GM03348 (cell line): Measurements from ENCODE around the gene MAP3K19.
A peak's percentile ranks its signal among the peaks of the same experiment; 100 is the strongest.

Source experiments
- DNase-seq: peaks from one replicate; pipeline ENCODE4 v3.0.0; 2012; ENCODE audit warnings: low spot score

The MAP3K19 gene

DNA sequence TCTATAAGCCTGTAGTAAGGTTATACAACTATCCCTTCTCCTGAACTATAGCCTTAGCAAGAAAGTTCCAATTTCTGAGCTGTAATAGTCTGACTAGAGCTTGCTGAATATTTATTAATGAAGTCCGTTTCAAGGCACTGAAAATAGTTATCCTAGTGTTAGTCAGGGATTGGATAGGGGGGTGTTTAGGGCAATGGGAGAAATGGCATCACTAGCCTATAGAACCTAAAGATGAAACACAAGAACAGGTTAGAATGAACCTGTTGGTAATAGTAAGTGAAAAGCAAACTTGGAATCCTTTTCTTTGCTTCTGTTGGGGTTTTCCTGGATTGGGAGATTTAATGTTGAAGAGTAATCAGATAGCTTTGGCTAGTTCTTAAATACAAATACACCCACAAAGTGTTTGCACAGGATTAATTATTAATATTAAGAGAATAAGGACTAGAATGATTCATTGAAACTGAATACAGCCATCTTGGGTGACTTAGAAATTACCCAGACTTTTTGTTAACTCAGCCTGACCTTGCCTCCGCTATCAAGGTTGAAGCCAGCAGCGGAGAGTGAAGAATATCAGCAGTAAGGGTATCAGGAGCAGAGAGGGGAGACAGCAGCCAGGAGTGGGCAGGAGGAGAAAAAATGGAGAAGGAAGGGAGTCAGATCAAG, 114.3 kb downstream of the MAP3K19 start:
- no peak for DNase-seq

DNA sequence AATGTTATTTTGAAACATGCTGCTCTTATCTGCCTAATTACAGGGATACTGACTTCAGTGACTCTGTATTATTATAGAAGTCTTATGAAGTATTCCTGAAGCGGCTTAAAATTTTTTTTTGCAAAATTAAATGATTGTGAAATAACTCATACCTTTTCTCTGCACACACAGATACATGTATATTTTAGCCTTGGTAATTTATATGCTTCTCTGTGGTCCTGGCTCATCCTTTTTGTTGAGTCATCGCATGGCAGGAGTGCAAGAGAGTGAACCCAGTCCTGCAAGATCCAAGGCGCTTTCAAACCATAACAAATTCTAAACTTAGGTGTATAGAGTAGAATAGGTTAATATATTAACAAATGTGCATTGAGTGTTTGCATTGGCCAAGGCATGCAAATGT, 120.1 kb downstream of the MAP3K19 start:
- DNase-seq: peak; percentile 28

DNA sequence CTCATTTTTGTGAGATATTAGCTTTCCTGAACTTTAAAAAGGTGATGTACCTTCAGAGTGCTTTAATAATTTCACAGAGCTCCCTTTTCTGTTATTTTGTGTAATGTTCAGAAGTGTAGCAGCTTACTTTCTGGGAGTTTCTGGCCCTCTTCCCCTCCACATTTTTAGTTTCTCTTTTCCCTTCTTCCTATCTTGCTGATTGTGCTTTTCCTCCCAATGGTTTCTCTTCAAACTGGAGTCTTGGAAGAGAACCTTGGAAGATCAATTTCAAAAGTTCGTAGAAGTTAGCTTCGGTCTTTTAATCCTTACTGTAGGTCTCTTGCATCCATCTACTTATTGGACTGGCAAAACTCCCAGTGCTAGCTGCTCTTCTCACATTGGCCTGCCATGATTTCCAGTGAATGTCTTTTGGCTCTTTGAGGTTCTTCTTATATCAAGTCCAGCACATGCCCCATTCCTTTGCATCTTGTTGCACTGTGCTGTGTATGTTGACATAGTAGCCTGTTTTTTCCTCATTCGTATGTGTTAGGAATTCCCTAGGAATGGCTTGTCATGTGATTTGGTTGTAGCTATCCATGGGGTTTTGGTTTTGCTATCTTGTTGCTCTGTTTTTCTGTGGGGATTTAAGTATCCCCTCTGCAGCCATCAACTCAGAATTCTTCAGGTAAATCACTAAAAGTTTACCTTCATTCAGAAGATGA, 120.9 kb downstream of the MAP3K19 start:
- no peak for DNase-seq

DNA sequence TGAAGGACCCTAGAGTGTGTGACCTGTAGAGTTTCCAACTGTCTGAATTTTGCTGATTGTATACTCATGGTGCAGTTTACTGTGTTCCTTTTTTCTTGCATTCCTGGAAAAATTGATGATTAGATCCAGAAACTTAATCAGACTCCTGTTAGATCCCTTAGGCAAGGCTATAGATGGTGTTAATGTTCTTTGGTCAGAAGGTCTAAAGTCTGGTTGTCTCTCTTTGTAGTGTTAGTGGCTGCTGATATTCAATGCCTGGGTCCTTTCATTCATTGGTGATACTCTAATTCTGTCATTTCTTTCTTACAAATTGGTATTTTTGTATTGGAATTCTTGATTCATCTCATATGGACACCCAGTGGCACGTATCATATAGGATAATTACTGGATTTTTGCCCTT, 122.3 kb downstream of the MAP3K19 start:
- no peak for DNase-seq

DNA sequence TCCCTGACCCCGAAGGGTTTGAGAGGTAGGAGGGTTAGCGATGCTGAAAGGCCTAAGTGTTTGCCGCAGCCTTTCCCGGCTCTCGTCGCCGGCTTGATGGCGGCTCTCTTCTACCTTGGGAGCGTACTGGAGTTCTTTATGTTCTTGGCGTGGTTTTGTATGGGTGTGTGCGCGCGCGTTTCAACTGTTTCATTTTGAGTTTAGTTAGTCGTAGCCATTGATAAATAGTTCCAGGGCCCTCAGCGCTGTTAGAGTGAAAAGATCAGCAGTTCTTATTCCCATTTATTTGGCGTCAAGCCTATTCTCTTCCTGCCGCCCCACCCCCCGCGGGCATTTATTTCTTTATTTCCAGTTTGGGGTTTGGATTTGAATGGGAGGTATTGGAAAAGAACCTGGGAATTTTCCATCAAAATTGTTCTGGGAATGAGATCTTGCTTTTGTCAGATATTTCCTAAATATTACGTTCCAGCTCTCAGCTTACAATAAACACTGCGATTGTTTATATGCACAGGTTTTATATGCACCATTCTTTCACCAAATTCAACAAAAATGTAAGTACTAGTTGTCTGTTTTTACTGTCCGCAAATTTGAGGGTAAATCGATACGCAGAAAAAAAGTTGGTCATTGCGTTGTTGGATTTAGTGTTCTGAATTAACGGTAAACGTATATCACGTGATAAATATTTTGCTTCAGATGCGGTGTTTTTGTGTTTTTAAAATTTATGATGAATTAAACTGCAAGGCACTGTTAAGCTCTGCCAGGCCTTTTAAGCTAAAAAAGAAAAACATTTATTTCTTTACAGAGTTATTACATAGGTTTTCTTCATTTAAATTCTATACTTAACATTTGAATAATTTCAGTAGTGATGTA, 127.7 kb downstream of the MAP3K19 start:
- DNase-seq: no peak

DNA sequence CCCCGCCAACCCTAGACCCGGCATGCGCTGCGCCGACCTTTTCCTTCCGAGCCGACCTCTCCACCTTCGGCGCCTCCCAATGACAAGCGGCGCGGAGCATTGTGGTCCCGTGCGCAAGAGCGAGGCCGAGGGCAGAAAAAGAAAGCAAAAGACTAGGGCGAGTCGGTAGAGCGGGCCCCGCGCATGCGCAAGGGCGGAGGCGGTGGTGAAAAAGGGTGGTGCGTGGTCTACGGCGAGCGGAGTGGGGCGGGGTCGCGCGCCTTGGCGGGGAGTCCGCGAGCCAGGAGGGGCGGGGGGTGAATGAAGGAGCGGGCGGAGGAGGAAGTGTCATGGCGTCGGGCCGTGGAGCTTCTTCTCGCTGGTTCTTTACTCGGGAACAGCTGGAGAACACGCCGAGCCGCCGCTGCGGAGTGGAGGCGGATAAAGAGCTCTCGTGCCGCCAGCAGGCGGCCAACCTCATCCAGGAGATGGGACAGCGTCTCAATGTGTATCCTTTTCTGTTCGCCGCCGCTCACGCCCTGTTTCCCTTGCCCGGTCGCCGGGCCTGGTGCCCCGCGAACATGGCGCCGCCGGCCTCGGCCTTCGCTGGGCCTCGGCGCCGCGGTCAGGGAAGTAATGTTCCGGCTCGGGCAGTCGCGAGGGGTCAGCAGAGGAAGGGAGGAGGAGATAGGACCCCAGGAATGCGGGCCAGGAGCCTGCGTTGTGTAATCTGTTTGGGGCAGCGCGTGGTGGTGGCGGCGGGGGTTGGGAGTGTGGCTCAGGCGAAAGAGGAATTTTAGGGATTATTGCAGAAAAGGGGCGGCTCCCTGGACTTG, 128.5 kb downstream of the MAP3K19 start, which contains the start of gene CCNT2:
TSS of gene CCNT2 (plus strand) at position 297 of the 815 bp plus-strand sequence. CDS start at position 330, 33 bp downstream.
- peak; percentile 98 for DNase-seq

DNA sequence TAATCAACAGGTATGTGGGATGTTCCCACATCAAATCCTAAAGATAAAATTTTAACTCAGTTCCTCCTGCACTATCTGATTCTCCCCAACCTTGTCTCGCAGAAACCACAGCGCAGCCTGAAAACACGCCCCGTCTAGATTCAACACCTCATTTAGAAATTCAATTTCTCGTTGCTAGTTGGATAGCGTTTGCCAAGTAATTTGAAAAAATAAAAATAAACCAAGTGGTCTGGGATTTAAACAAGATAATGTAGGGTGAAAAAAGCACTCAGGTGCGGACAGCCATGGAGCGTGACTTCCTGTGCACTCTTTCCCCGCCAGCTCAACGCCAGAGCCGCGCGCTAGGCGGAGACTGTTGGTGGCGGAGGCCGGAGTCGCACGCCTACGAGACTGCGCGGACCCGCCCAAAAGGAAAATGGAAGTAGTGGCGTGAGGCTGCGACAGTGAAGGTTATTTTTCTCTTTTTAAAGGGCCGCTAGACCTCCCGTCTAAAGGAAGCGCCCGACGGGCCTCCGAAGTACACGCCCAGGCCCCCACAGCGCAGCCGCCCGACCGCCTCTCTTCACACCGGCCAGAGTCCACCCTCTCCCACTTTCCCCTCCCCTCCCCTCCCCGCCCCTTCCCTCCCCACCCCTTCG, 129.2 kb downstream of the MAP3K19 start:
- DNase-seq: no peak

DNA sequence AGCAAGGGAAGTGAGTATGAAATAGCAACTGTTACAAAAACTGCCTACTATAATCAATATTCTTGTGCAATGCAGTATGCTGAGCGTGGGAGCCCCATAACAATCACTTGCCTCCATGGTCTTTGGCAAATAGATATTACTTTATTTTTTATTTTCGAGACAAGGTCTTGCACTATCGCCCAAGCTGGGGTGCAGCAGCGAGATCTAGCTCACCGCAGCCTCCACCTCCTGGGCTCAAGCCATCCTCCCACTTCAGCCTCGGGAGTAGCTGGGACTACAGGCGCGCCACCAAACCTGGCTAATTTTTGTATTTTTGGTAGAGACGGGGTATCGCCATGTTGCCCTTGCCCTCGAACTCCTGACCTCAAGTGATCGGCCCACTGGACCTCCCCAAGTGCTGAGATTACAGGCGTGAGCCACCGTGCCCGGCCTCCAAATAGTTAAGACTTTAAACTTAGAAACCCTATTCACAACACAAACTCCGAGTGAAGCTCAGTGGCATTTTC, 129.8 kb downstream of the MAP3K19 start:
- DNase-seq: no peak
